ENCODE results near the gene FZD7. TPM values are rescaled to one million over a fixed set of nuclear protein-coding genes. Genes with fewer than 3 reads are reported as not detected.

Gene FZD7
- polyA plus RNA-seq, 2 donors = 2.7 to 5.7 TPM

DNA sequence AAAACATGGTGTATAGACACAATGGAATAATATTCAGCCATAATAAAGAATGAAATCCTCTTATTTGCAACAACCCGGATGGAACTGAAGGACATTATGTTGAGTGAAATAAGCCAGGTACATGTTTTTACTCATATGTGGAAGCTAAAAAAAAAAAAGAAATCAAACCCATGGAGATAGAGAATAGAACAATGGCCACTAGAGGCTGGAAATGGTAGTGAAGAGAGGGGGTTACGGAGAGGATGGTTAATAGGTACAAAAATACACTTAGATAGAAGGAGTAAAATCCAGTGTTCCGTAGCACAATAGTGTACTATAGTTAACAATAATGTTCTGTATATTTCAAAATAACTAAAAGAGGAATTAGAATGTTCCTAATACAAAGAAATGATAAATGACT, 26.6 kb downstream of the FZD7 start:
- 90 to 91% methylated on average over 3 of the region's 3 CpGs for WGBS, 2 donors
- Histone ChIP-seq H3K9me3 (ENCODE audit: control insufficient read depth in 2 of 2, insufficient read depth in 1 of 2, low read depth in 1 of 2, low read length in 1 of 2) (no peaks in the 10 kb centered on the region), H3K4me3 (ENCODE audit: low read depth in 1 of 2, low read length in 2 of 2) (no peak overlapping the region), H3K4me1 (ENCODE audit: control insufficient read depth in 2 of 2, insufficient read depth in 2 of 2, low read length in 1 of 2) (peaks cover 0 to 2% of the 10 kb centered on the region in 2 donors), H3K36me3 (ENCODE audit: control insufficient read depth in 2 of 2, insufficient read depth in 2 of 2, low read length in 1 of 2) (no peaks in the 10 kb centered on the region), H3K27me3 (ENCODE audit: control insufficient read depth in 1 of 2, insufficient read depth in 2 of 2, low read length in 2 of 2) (no peaks in the 10 kb centered on the region), H3K27ac (ENCODE audit: low read depth in 2 of 2, low read length in 1 of 2) (no peak overlapping the region)

- Histone ChIP-seq H3K4me3 (ENCODE audit: low read depth in 1 of 2, low read length in 2 of 2) (no peak overlapping the region), H3K27ac (ENCODE audit: low read depth in 2 of 2, low read length in 1 of 2) (no peak overlapping the region), H3K9me3 (ENCODE audit: control insufficient read depth in 2 of 2, insufficient read depth in 1 of 2, low read depth in 1 of 2, low read length in 1 of 2) (no peaks in the 10 kb centered on the region), H3K36me3 (ENCODE audit: control insufficient read depth in 2 of 2, insufficient read depth in 2 of 2, low read length in 1 of 2) (no peaks in the 10 kb centered on the region), H3K4me1 (ENCODE audit: control insufficient read depth in 2 of 2, insufficient read depth in 2 of 2, low read length in 1 of 2) (peaks cover 0 to 2% of the 10 kb centered on the region in 2 donors), H3K27me3 (ENCODE audit: control insufficient read depth in 1 of 2, insufficient read depth in 2 of 2, low read length in 2 of 2) (no peaks in the 10 kb centered on the region)
- WGBS, 2 donors = 94 to 96% methylated on average over 2 of the region's 2 CpGs
Measured at GRCh38 chr2:202061695-202062094, 28.0 kb downstream of the FZD7 start.

GRCh38 chr2:202064171-202064880, 30.7 kb downstream of the FZD7 start:
- peaks cover 0 to 2% of the 10 kb centered on the region in 2 donors for H3K4me1 ChIP-seq (ENCODE audit: control insufficient read depth in 2 of 2, insufficient read depth in 2 of 2, low read length in 1 of 2)
- H3K27me3 ChIP-seq (ENCODE audit: control insufficient read depth in 1 of 2, insufficient read depth in 2 of 2, low read length in 2 of 2) = no peaks in the 10 kb centered on the region
- H3K9me3 ChIP-seq (ENCODE audit: control insufficient read depth in 2 of 2, insufficient read depth in 1 of 2, low read depth in 1 of 2, low read length in 1 of 2) = no peaks in the 10 kb centered on the region
- H3K27ac ChIP-seq (ENCODE audit: low read depth in 2 of 2, low read length in 1 of 2) = no peak overlapping the region
- WGBS, 2 donors = 13 to 31% methylated on average over 3 of the region's 3 CpGs
- no peaks in the 10 kb centered on the region for H3K36me3 ChIP-seq (ENCODE audit: control insufficient read depth in 2 of 2, insufficient read depth in 2 of 2, low read length in 1 of 2)
- no peak overlapping the region for H3K4me3 ChIP-seq (ENCODE audit: low read depth in 1 of 2, low read length in 2 of 2)

DNA sequence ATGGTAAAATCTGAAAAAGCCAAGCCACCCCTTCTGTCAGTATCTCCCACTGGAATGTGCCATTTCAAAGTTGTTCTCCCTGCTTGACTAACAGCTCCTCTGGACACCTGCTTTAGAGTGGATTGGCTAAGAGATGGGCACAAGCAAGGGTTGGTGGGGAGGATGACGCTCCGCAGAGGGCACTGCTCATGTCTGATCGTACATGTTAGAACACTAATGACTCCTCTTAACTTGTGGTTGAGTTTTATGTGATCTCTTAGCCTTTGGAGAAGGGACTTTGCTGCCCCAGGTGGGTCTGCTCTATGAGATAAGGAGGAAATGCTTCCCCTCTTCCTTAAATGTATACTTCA, 31.2 kb downstream of the FZD7 start:
- 86 to 93% methylated on average over 3 of the region's 3 CpGs for WGBS, 2 donors
- Histone ChIP-seq H3K4me1 (ENCODE audit: control insufficient read depth in 2 of 2, insufficient read depth in 2 of 2, low read length in 1 of 2) (peaks cover 0 to 2% of the 10 kb centered on the region in 2 donors), H3K36me3 (ENCODE audit: control insufficient read depth in 2 of 2, insufficient read depth in 2 of 2, low read length in 1 of 2) (no peaks in the 10 kb centered on the region), H3K27ac (ENCODE audit: low read depth in 2 of 2, low read length in 1 of 2) (no peak overlapping the region), H3K27me3 (ENCODE audit: control insufficient read depth in 1 of 2, insufficient read depth in 2 of 2, low read length in 2 of 2) (no peaks in the 10 kb centered on the region), H3K4me3 (ENCODE audit: low read depth in 1 of 2, low read length in 2 of 2) (no peak overlapping the region), H3K9me3 (ENCODE audit: control insufficient read depth in 2 of 2, insufficient read depth in 1 of 2, low read depth in 1 of 2, low read length in 1 of 2) (no peaks in the 10 kb centered on the region)

DNA sequence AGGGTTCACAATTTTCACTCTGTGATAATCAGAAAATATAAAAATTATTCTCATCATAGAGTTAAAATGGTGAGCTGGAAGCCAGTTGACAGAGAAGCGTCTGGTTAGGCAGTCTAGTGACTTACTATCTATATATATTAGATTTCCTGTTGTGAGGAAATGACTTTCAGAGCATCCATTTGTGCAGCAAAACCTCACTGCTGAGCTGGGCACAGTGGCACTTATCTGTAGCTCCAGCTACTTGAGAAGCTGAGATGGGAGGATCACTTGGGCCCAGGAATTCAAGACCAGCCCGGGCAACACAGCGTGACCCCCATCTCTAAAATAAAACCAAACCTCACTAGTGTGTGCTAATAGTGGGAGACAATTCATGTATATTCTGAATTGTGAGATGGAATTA, 32.2 kb downstream of the FZD7 start:
- Histone ChIP-seq H3K27me3 (ENCODE audit: control insufficient read depth in 1 of 2, insufficient read depth in 2 of 2, low read length in 2 of 2) (no peaks in the 10 kb centered on the region), H3K36me3 (ENCODE audit: control insufficient read depth in 2 of 2, insufficient read depth in 2 of 2, low read length in 1 of 2) (no peaks in the 10 kb centered on the region), H3K27ac (ENCODE audit: low read depth in 2 of 2, low read length in 1 of 2) (no peak overlapping the region), H3K4me1 (ENCODE audit: control insufficient read depth in 2 of 2, insufficient read depth in 2 of 2, low read length in 1 of 2) (peaks cover 0 to 2% of the 10 kb centered on the region in 2 donors), H3K4me3 (ENCODE audit: low read depth in 1 of 2, low read length in 2 of 2) (no peak overlapping the region), H3K9me3 (ENCODE audit: control insufficient read depth in 2 of 2, insufficient read depth in 1 of 2, low read depth in 1 of 2, low read length in 1 of 2) (no peaks in the 10 kb centered on the region)
- 87 to 95% methylated on average over 3 of the region's 3 CpGs for WGBS, 2 donors

DNA sequence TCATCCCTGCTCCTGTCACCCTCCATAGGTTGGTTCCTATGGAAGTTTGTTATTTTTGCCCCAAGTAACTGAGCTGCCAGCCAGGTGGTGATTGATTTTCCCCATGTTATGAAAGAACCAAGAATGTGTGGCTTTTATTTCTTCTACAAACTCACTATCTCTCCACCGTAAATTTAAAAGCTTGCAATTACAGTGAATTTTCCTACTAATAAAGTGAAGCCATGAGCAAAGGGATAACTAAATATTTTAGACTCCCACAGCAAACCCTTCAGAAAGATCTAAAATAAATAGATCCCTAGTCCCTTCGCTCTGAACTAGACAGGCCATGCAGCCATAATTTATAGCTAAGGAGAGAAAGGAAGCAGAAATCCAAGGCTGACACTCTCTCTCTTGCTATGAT, 33.2 kb downstream of the FZD7 start:
- H3K9me3 ChIP-seq (ENCODE audit: control insufficient read depth in 2 of 2, insufficient read depth in 1 of 2, low read depth in 1 of 2, low read length in 1 of 2) = no peaks in the 10 kb centered on the region
- H3K27ac ChIP-seq (ENCODE audit: low read depth in 2 of 2, low read length in 1 of 2) = no peak overlapping the region
- no peaks in the 10 kb centered on the region for H3K27me3 ChIP-seq (ENCODE audit: control insufficient read depth in 1 of 2, insufficient read depth in 2 of 2, low read length in 2 of 2)
- H3K4me3 ChIP-seq (ENCODE audit: low read depth in 1 of 2, low read length in 2 of 2) = no peak overlapping the region
- peaks cover 0 to 2% of the 10 kb centered on the region in 2 donors for H3K4me1 ChIP-seq (ENCODE audit: control insufficient read depth in 2 of 2, insufficient read depth in 2 of 2, low read length in 1 of 2)
- 62 to 75% methylated on average over 2 of the region's 2 CpGs for WGBS, 2 donors
- no peaks in the 10 kb centered on the region for H3K36me3 ChIP-seq (ENCODE audit: control insufficient read depth in 2 of 2, insufficient read depth in 2 of 2, low read length in 1 of 2)

- H3K4me1 ChIP-seq (ENCODE audit: control insufficient read depth in 2 of 2, insufficient read depth in 2 of 2, low read length in 1 of 2) = peaks cover 0 to 2% of the 10 kb centered on the region in 2 donors
- 95 to 98% methylated on average over 1 of the region's 1 CpG for WGBS, 2 donors
- H3K4me3 ChIP-seq (ENCODE audit: low read depth in 1 of 2, low read length in 2 of 2) = no peak overlapping the region
Measured at GRCh38 chr2:202067589-202067988, 33.9 kb downstream of the FZD7 start.

GRCh38 chr2:202069170-202070067, 35.8 kb downstream of the FZD7 start:
- WGBS, 2 donors = 68 to 73% methylated on average over 11 of the region's 11 CpGs
- peaks cover 0 to 2% of the 10 kb centered on the region in 2 donors for H3K4me1 ChIP-seq (ENCODE audit: control insufficient read depth in 2 of 2, insufficient read depth in 2 of 2, low read length in 1 of 2)
- no peaks in the 10 kb centered on the region for H3K27me3 ChIP-seq (ENCODE audit: control insufficient read depth in 1 of 2, insufficient read depth in 2 of 2, low read length in 2 of 2)
- H3K4me3 ChIP-seq (ENCODE audit: low read depth in 1 of 2, low read length in 2 of 2) = no peak overlapping the region
- H3K27ac ChIP-seq (ENCODE audit: low read depth in 2 of 2, low read length in 1 of 2) = no peak overlapping the region
- H3K9me3 ChIP-seq (ENCODE audit: control insufficient read depth in 2 of 2, insufficient read depth in 1 of 2, low read depth in 1 of 2, low read length in 1 of 2) = no peaks in the 10 kb centered on the region
- H3K36me3 ChIP-seq (ENCODE audit: control insufficient read depth in 2 of 2, insufficient read depth in 2 of 2, low read length in 1 of 2) = no peaks in the 10 kb centered on the region

More at GRCh38 chr2:202067589-202067988, 33.9 kb downstream of the FZD7 start:
- Histone ChIP-seq H3K27me3 (ENCODE audit: control insufficient read depth in 1 of 2, insufficient read depth in 2 of 2, low read length in 2 of 2) (no peaks in the 10 kb centered on the region), H3K9me3 (ENCODE audit: control insufficient read depth in 2 of 2, insufficient read depth in 1 of 2, low read depth in 1 of 2, low read length in 1 of 2) (no peaks in the 10 kb centered on the region), H3K27ac (ENCODE audit: low read depth in 2 of 2, low read length in 1 of 2) (no peak overlapping the region), H3K36me3 (ENCODE audit: control insufficient read depth in 2 of 2, insufficient read depth in 2 of 2, low read length in 1 of 2) (no peaks in the 10 kb centered on the region)

DNA sequence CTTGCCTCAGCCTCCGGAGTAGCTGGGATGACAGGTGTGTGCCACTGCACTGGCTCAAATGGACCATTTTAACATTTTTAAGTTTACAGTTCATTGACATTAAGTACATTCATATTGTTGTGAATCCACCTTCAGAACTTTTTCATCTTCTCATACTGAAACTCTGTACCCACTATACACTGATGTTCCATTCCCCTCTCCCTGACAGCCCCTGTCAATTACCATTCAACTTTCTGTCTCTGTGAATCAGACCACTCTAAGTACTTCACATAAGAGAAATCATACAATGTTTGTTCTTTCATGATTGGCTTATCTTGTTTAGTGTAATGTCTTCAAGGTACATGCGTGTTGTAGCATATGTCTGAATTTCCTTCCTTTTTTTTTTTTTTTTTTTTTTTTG, 37.5 kb downstream of the FZD7 start:
- Histone ChIP-seq H3K36me3 (ENCODE audit: control insufficient read depth in 2 of 2, insufficient read depth in 2 of 2, low read length in 1 of 2) (no peaks in the 10 kb centered on the region), H3K27ac (ENCODE audit: low read depth in 2 of 2, low read length in 1 of 2) (no peak overlapping the region), H3K4me1 (ENCODE audit: control insufficient read depth in 2 of 2, insufficient read depth in 2 of 2, low read length in 1 of 2) (no peaks in the 10 kb centered on the region), H3K27me3 (ENCODE audit: control insufficient read depth in 1 of 2, insufficient read depth in 2 of 2, low read length in 2 of 2) (no peaks in the 10 kb centered on the region), H3K4me3 (ENCODE audit: low read depth in 1 of 2, low read length in 2 of 2) (no peak overlapping the region), H3K9me3 (ENCODE audit: control insufficient read depth in 2 of 2, insufficient read depth in 1 of 2, low read depth in 1 of 2, low read length in 1 of 2) (no peaks in the 10 kb centered on the region)
- 95 to 100% methylated on average over 2 of the region's 2 CpGs for WGBS, 2 donors
